ENCODE results near the gene DYNLT3. TPM values are rescaled to one million over a fixed set of nuclear protein-coding genes. Genes with fewer than 3 reads are reported as not detected.

The DYNLT3 gene
- total RNA-seq, 1 donor from 2014 or later: 37.6 TPM

DNA sequence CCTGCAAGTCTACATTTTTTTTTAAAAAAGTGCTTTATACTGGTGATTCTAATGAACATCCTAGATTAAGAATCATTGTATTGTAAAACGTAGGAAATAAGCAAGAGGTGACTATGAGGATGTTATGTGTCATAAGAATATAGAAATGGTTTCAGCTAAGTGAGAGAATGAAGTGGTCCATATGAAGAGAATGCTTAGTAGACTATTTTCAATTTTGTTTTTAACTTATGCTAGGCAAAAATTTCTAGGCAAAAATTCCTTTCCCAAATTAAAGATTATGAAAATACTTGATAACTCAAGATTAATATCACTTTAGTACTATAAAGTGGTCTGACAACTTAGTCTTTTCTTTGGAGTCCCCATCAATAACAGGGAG is 825 bp downstream of the DYNLT3 start:
- no peak for DNase-seq (ENCODE audit: low spot score)
- intact Hi-C loops (cut with DNase I): no loop called here

DNA sequence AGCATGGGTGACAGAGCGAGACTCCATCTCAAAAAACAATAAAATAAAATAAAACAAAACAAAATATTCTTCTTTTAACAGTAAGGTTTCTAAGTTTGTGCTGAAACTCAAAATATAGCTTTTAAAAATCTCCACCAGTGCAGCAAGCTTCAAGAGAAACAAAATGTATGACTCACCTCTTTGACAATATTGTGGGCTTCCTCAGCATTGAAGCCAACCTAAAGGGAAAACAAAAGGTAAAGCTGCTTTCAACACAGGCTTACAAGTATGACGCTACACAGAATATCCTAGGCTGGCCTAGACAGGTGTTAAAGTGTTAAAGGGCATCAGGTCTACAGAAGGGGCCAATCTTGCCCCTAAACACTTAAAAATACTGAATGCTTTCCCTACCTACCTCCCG is 1.2 kb downstream of the DYNLT3 start:
- no peak for DNase-seq (ENCODE audit: low spot score)
- intact Hi-C loops (cut with DNase I): no loop called here

DNA sequence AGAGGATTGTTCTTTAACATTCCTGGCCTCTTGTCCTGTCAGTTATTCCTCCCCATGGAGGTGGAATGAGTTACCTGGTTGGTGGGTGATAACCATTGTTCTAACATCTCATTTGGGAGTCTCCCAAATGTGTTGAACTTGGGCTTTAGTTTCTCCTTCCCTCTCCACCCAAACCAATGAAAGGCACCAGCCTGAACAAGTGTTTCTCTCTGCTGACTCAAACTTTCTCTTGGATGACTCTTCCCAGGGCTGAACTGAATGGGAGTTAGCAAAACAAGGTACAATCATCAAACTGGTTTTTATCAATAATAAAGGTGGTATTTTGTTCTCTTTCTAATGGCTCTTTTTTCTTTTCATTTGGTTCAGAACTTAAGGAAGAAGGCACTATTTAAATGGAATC is 2.7 kb downstream of the DYNLT3 start:
- DNase-seq (ENCODE audit: low spot score): no peak
- intact Hi-C loops (cut with DNase I): no loop called here

DNA sequence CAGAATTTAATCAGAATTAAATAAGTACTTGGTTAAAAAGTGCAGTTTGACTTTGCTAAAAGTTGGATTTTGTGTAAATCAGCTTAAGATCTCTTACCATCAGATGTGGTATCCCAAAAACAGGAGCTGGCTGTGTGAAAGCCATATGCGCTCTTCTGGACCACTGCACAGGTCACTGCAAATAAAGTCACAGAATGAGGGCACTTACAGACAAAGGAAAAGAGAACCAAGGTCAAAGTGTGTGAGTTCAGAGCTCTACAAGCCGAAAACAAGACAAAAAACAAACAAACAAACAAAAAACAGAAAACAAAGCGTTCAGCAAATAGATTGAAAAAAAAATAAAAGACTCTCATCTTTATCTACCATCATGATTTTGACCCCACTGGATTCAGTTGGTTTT is 6.4 kb downstream of the DYNLT3 start:
- intact Hi-C loops (cut with DNase I): no loop called here

DNA sequence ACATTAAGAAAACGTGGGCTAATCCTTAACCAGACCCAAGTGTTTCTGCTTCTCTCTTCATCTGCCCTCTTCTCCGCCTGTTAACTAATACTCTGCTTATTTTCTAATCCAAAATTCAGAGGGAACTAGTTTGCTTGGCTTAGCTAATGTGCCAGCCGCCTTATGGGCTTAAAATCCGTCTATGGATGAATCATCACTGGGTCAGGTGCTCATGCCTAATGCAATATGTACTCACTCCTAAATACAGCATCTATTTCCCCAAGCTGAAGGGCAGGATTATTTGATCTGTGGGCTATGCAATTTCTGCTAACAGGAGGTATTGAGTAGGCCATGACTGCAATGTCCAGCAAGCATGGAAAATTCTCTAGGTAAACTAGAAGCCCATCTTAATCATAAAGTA is 12.4 kb downstream of the DYNLT3 start:
- intact Hi-C loops (cut with DNase I): no loop called here
- DNase-seq (ENCODE audit: low spot score): no peak

More for the DNA sequence above, 6.4 kb downstream of the DYNLT3 start:
- DNase-seq (ENCODE audit: low spot score): no peak

DNA sequence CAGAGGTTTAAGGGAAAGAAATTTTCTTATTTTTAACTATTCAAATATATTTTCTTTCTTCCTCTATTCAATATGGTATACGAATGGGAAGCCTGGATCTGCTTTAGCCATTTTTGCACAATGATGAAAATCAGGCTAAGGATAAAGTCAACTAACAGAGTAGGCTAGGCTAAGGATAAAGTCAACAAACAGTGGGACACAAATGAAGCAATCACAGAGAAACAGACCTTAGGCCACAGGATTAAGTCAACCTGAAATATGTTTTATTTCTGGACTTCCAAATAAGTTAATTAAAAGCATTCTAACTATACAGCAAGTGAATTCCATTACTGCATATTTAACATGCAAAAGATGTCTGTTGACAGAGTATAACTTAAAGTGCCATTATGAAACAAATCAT is 17.0 kb downstream of the DYNLT3 start:
- intact Hi-C loops (cut with DNase I): no loop called here
- no peak for DNase-seq (ENCODE audit: low spot score)

DNA sequence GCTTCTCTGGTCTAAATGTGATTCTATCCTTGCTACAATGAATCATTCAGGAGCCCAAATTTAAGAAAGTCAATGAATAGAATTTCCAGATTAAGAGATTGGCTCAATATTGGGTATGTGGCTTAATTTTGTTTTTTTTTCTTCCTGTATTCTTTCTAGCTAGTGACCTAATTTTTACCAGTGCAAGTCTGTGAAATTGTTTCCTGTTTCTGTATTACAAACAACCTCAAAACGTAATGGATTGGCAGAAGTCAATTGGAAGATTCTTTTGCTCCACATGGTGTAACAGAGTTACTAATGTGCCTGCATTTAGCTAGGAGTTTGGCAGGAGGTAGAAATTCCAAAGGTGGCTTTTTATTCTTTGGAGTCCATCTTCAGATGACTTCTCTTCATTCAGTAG is 17.6 kb downstream of the DYNLT3 start:
- intact Hi-C loops (cut with DNase I): loop anchor here (5.0 kb wide), 1 partner anchor 87 kb away; no protein-coding TSS in a partner anchor
- DNase-seq (ENCODE audit: low spot score): no peak

DNA sequence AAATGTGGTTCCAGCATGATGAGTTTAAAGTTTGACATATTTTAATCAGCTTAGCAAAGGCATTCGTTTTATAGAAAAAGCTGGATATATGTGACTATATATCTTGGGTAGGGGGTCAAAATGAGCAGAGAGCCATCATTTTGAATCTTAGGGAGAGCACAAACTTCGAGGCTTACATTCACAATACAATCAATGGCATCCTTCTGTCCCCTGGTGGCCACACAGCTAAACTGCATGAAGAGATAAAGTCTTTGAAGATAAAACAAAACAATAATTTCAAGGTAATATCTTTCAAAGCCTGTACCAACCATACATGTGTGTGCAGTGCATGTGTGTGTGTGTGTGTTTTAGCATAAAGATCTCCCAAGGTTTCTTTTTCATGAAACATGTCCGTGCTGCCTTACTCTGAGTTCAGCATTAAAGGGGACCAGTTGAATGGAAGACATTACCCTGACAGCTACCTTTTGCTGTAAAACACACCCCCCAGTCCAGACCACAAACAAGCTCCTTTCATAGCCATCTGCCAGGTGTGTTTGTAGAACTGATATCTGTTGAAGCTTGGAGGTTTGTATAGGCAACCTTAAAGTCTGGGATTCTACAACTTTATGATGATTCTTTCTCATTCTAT is 22.0 kb downstream of the DYNLT3 start:
- intact Hi-C loops (cut with DNase I): loop anchor here (2.0 to 5.0 kb wide), 2 partner anchors 83 to 317 kb away; no protein-coding TSS in a partner anchor
- no peak for DNase-seq (ENCODE audit: low spot score)

DNA sequence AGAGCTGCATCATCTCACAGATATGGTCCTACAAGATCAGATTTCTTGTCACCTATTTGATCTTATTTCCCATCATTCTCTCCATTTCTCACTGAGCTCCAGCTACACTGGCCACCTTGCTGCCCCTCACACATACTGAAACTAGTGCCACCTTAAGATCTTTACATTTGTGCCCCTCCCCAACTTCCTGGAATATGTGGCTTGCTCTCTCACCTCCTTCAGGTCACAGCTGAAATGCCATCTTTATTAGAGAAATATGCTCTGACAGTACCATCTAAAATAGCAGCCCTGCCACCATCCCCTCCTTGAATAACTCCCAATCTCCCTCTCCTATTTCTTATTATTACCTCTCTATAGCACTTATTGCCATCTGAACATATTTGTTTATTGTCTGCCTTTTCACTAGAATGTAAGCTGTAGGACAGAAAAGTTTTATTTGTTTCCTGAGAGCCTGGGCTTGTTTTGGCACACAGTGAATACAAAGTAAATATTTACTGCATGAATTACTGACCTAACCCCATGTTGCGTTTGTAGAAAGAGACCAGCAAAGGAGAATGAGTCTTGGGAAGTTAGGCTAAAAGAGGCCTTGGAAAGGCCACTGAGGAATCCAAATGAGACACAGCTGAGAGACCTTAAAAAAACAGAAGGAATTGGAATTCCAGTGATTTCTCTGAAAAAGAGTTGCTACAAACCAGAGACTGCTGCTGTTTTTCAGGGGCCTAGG is 22.7 kb downstream of the DYNLT3 start:
- intact Hi-C loops (cut with DNase I): loop anchor here (2.0 to 5.0 kb wide), 2 partner anchors 82 to 316 kb away; no protein-coding TSS in a partner anchor
- no peak for DNase-seq (ENCODE audit: low spot score)

DNA sequence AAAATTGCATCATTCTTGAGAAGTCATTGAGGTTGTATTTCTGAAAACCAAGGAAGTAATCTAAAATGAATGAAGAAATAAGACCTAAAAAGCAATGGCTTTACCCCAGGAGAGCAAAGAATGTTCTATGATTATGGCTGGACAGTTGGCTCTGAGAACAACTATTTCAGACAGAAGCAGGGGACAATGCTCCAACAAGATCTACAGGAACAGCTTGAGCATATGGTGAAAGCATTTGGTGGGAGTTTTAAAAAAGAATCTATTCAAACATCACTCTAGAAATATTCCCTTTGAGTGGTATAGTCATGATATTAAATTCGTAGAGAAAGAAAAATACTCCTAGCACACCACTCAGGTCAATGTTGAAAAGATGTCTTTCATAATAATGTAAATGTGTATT is 26.7 kb downstream of the DYNLT3 start:
- no peak for DNase-seq (ENCODE audit: low spot score)
- intact Hi-C loops (cut with DNase I): no loop called here

DNA sequence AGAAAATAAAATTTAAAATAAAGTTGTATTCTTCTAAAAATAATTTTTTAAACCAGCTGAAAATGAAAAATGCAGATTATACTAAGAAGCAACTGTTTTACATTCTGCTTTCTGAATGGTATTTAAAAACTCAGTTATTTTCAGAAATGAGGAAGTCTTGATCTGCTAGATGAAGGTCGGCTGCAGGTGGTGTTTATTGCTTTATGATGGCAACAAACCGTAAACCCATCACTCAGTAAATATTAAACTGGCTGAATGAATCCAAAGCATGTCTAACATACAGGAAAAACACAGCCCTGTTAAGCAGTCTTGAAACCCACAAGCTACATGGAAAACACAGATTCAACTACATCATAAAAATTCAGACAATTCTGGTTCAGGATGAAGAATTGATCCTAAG is 29.3 kb downstream of the DYNLT3 start:
- intact Hi-C loops (cut with DNase I): no loop called here
- DNase-seq (ENCODE audit: low spot score): no peak

DNA sequence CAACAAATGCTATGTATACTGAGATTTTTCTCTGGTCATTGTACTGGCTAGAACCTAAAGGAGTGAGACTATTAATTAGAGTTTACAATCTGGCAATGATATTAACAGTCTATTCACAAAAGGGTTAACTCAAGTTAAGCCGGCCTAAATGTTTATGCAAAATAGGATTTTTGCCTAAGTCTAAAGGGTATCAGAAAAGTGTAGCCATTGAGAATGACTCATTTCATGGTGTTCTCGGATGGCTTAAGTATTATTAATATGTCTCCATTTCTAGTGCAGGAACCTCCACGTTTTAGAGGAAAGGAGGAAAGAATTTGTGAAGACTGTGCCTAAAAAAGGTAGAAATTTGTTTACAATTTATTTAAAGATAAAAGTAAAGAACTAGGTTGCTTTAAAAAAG is 29.8 kb downstream of the DYNLT3 start:
- intact Hi-C loops (cut with DNase I): no loop called here
- no peak for DNase-seq (ENCODE audit: low spot score)

DNA sequence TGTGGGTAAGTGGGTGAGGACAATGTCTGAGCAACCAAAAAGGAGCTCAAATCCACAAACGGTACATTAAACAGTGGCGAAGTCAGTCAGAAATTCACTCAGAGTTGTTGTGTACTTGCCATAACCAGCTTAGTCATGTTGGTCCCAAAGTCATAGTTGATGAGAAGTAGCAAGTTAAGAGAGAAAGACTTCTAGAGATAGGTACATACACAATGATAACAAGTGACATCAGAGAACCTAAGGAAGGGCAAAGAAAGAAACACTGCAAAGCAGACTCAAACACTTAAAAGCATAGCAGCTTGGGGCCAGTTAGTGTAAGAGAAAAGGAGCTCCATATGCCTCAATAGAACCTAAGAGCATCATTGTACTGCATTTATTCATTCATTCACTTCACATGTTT is 30.2 kb downstream of the DYNLT3 start:
- DNase-seq (ENCODE audit: low spot score): no peak
- intact Hi-C loops (cut with DNase I): no loop called here

DNA sequence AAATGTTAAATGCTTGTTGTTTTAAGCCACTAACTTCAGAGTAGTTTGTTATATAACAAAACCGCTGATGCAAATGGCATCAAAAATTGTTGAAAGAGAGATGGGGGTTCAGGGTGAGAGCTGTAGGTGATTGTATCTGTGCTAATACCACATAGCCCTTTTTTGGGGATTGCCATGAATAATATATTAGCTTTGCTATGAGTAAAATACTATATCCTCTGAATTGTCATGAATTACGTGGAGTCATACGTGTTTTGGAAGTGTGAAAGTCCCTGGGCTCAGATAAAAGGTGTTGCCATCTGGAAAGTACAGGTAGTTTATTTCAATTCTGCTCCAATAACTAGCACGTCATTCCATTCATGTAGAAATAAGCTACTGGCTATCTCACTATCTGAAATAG is 30.6 kb downstream of the DYNLT3 start:
- no peak for DNase-seq (ENCODE audit: low spot score)
- intact Hi-C loops (cut with DNase I): no loop called here

DNA sequence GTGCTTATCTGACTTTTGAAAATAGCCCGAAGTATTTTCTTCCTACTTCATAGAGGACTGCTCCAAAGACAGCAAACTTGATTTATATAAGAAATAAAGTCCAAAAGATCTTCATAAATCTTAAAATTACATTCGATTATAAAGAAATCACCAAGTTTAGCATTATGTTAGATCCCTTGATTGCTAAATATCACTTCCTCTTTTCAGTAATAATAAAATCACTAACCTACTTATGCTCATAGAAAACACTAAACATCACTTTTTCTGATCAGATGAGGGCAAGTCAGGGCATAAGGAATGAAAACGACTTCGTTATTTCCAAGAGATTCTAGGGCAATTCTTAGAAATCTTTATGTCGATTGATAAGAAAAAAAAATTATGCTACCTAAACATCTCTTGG is 32.0 kb downstream of the DYNLT3 start:
- DNase-seq (ENCODE audit: low spot score): no peak
- intact Hi-C loops (cut with DNase I): no loop called here

DNA sequence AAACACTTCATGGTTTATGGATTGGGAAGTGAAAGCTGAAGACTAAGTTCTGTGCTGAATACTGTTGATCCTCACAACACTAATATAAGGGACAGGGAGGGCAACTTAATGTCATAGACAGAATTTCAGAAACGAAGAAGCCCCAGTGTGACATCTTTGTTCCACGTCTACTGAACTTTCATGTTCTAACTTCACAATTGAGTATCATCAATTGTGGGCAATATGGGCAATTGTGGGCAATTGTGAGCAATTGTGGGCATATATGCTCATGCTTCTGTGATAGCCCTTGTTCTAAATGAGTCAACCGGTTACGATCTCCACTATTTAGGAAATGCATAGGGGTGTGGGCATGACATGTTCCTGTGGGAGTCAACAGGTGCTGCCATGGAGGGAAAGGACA is 33.8 kb downstream of the DYNLT3 start:
- no peak for DNase-seq (ENCODE audit: low spot score)
- intact Hi-C loops (cut with DNase I): no loop called here

DNA sequence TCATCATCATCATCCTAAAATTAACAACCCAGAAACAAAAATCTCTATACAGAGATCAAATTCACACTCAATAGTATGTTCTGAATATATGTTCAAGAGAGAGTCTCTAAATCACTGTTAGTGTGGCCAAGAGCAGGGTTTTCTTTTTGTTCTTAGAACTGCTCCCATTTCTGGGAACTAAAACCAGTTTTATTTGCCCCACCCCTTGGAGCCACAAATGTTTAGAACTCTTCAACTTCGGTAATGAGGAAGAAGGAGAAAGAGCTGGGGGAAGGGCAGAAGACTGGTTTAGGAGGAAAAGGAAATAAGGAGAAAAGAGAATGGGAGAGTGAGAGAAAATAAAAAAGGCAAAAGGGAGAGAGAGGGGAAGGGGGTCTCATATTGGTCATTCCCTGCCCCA is 35.3 kb downstream of the DYNLT3 start:
- intact Hi-C loops (cut with DNase I): no loop called here
- DNase-seq (ENCODE audit: low spot score): no peak

DNA sequence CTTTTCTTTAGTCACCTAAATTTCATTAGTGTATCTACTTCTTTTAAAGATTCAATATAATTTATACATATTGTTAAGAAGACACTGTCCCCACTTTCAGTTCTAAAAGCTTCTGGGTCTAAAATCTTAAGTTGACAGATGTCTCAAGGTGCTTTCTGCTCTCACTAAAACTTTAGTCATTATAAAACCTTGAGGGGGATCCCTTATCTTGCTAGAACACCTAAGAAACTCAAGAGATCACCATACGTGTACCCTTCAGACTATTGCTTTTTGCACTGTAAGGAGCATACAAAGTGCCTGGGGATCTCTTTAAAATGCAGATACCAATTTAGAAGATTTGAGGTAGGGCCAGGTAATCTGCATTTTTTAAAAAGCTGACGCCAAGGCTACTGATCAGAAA is 37.4 kb downstream of the DYNLT3 start:
- intact Hi-C loops (cut with DNase I): no loop called here
- no peak for DNase-seq (ENCODE audit: low spot score)

DNA sequence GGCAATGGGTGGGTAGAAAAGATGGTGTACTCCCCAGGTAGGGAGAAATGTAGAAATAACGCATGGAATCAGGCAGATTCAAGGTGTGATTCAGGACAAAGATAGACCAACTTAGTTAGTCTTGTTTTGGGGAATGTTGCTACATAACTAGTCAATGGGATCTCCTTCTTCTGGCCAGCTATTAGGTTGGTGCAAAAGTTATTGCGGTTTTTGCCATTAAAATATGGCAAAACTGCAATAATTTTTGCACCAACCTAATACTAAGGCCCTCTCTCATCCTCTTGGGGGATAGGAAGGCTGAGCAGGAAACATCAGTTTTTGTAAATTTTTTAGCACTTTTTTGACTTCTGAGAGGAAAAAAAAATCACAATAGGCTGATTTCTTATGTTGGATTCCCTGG is 44.3 kb downstream of the DYNLT3 start:
- DNase-seq (ENCODE audit: low spot score): no peak
- intact Hi-C loops (cut with DNase I): no loop called here

DNA sequence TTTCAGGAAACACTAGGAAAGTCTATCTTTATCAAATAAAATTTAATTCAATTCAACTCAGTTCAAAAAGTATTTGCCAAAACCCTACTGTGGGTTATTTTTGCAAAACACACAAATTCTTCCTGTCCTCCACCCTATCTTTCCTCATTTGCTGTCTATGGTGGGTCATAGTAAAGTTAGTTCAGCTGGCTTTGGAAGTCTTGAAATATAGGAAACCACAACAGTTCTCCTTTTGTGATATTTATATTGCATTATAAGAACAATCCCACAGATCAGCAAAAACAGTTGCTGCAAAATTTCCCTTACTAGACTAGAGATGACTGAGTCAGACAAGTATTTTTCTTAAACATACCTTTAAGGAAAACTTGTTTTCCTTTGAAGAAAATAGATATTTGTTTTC is 45.3 kb downstream of the DYNLT3 start:
- DNase-seq (ENCODE audit: low spot score): no peak
- intact Hi-C loops (cut with DNase I): no loop called here

DNA sequence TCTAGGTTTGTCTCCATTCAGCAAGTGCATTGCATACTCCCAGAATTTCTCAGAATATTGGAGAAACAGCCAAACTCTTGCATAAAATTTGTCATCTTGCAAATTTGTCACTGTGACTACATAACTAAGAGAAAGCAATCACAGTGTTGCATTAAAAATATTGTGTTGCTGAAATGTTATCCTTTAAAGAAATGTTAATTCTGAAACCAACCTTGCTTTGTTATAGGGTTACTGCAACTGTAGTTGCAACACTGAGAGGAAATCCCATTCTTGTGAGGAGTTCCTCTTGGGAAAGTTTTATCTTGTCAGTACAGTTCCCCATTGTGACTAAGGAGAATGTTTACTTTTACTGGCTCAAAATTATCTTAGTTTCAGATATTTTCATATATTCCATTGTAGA is 46.7 kb downstream of the DYNLT3 start:
- DNase-seq (ENCODE audit: low spot score): no peak
- intact Hi-C loops (cut with DNase I): no loop called here

DNA sequence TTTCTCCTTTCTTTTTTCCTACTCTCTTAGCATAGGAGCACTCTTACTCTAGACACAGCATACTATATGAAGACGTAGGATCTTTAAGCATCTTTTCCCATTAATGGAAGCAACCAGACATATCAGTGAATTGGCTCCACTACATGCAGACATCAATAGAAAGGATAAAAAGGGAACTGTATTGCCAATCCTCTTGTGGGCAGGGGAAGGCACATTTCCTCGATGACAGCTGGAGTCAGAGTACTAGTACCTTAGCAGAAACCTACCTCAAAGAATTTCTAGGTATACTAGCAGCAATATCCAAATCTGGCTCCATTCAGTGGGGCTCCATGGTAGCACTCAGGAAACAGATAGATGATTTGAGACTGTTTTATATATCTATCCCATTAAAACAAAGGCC is 47.4 kb downstream of the DYNLT3 start:
- intact Hi-C loops (cut with DNase I): no loop called here

More for the DNA sequence above, 47.4 kb downstream of the DYNLT3 start:
- DNase-seq (ENCODE audit: low spot score): no peak

Measured in cardiac septum (tissue), 1 donor.